Muscle of leg (tissue), 11 donors: ENCODE data around the gene SP2. TPM values are rescaled to one million over a fixed set of nuclear protein-coding genes. Genes with fewer than 3 reads are reported as not detected.
A peak's percentile ranks its signal among the peaks of the same experiment; 100 is the strongest.

Source experiments
- DNase-seq: peaks from one replicate; pipeline ENCODE4 v3.0.0; 2013
- H3K27ac ChIP-seq: one replicate; pipeline ENCODE4 v1.5.1; 2013; ENCODE audit warnings: mild to moderate bottlenecking, low read length, control low read depth
- H3K27me3 ChIP-seq: one replicate; pipeline ENCODE4 v1.6.1; 2013; ENCODE audit warnings: low read length; ENCODE audit not compliant: control insufficient read depth, insufficient read depth
- H3K36me3 ChIP-seq: one replicate; pipeline ENCODE4 v1.6.1; 2013; ENCODE audit warnings: low read length; ENCODE audit not compliant: control insufficient read depth, insufficient read depth
- H3K4me1 ChIP-seq: one replicate; pipeline ENCODE4 v1.6.1; 2013; ENCODE audit warnings: low read length; ENCODE audit not compliant: control insufficient read depth, insufficient read depth
- H3K4me3 ChIP-seq: one replicate; pipeline ENCODE4 v1.5.1; 2013; ENCODE audit warnings: low read length, control low read depth
- H3K9me3 ChIP-seq: replicated peaks from 2 replicates; pipeline ENCODE4 v1.6.1; 2013; ENCODE audit warnings: low read depth, low read length; ENCODE audit not compliant: control insufficient read depth
- WGBS: methylation state at CpG from one replicate; pipeline ENCODE4 v1.1.5; 2013; ENCODE audit warnings: missing lambda C conversion rate; ENCODE audit not compliant: insufficient coverage; 5-methylcytosine and 5-hydroxymethylcytosine counted together
- polyA plus RNA-seq, 8 donors: library from polyadenylated mRNA; unstranded; fragments of 120-200 nt; gene quantifications; one replicate each; pipeline versions ENCODE4 v1.2.1 to v1.2.3, GENCODE V29; 2013; ENCODE audit warnings: inconsistent platforms in 1 of 8, low replicate concordance in 1 of 8; ENCODE audit not compliant: insufficient read length in 8 of 8, insufficient read depth in 1 of 8
- total RNA-seq: library from RNA; stranded (reverse); fragments of 120-200 nt; gene quantifications from one replicate; pipeline ENCODE4 v1.2.4, GENCODE V29; 2013

SP2 gene
- total and polyA plus RNA-seq, 9 donors: 2.0 to 19.5 (median 16.0) TPM

DNA sequence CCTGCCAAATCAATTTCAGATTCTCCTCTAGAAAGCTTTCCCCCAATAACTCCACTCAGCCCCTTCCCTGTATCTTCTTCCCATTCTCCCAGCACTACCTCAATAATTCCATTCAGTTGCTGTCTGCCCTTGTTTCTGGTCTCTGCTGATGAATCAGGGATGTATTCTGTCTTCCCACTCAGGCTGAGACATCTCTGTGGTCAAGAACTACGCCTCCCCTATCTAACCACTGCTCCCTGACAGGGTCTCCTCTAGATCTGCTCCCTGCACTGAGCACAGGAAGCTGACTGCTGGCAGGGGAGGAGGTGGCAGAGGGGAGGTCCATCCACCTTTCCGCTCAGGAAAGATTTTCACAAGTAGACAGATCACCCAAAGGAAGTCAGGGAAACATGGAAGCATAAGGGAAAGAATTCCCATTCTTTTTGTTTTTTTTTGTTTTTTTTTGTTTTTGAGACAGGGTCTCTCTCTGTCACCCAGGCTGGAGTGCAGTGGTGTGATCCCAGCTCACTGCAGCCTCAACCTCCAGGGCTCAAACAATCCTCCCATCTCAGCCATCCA is 16.9 kb upstream of the SP2 start:
- no peak for DNase-seq
- Histone ChIP-seq H3K36me3 (no peaks in the 10 kb centered on the region), H3K27ac (no peak overlapping the region), H3K27me3 (peaks cover 69% of the 10 kb centered on the region), H3K4me3 (no peak overlapping the region), H3K4me1 (peaks cover 10% of the 10 kb centered on the region), H3K9me3 (no peaks in the 10 kb centered on the region)
- WGBS: no CpG with 5 or more reads among the region's 2 CpGs

GRCh38 chr17:47879776-47880454 is 16.1 kb upstream of the SP2 start:
- 64% methylated on average over 4 of the region's 8 CpGs for WGBS
- H3K36me3 ChIP-seq: no peaks in the 10 kb centered on the region
- no peaks in the 10 kb centered on the region for H3K9me3 ChIP-seq
- no peak overlapping the region for H3K27ac ChIP-seq
- H3K27me3 ChIP-seq: peaks cover 69% of the 10 kb centered on the region
- no peak overlapping the region for H3K4me3 ChIP-seq
- DNase-seq: no peak
- H3K4me1 ChIP-seq: peaks cover 15% of the 10 kb centered on the region

DNA sequence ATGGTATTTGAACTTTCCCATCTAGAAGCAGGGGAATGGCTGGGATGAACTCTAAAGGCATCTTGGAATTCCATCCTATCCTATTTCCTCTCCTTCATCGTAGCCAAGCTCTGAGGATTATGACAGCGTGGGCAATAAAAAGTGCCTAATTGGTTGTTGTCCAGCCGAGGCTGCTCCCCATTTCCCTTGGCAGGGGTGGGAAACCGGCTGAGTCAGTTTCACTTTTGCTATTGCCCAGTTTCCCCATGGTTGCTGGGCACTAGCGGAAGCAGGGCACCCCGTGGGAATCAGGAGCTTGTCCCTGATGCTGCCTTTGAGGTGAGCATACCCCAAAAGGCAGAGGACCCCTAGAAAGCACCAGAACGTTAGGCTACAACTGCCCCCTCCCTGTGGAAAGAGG is 13.8 kb upstream of the SP2 start:
- H3K4me1 ChIP-seq: peaks cover 20% of the 10 kb centered on the region
- 22% methylated on average over 4 of the region's 7 CpGs for WGBS
- H3K27me3 ChIP-seq: peaks cover 60% of the 10 kb centered on the region
- H3K27ac ChIP-seq: no peak overlapping the region
- no peaks in the 10 kb centered on the region for H3K9me3 ChIP-seq
- H3K4me3 ChIP-seq: no peak overlapping the region
- no peaks in the 10 kb centered on the region for H3K36me3 ChIP-seq
- no peak for DNase-seq

DNA sequence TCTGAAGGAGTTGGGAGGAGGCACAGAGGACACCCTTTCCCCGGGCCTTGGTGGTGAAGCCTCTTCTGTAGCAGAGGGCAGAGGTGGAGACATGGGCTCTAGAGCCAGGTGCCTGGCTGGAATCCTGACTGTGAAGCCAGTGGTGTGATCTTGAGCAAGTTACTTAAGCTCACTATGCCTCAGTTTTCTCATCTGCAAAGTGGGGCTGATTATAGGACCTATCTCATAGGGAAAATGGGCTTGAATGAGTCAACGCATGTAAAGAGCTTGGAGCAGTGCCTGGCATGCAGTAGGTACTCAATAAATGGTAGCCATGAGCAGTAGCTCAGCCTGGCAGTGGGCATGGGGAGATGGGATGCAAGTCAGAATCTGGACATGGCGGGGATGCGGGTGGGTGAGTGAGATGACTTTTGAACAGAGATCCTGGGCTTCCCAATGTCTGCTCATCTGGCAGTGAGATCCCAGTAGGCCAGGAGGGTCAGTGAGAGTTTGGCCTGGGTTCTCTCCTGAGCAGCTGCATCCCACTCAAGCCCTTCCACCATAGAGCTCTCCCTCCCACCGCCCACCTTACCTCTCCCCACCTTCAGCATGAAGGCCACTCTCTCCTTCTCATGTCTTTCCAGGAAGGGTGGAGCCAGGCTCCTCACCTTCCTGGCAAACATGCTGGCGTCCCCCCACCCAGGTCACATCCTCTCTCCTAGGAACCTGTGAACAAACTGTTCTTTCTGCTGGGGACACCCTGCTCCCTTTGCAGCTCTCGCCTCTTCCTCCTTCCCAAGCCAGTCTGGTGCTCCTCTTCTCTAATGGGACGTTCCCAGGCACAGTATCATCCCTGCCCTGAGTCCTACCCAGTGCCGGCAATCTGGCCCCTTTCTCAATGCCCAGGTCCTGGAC is 13.1 kb upstream of the SP2 start:
- WGBS: 74% methylated on average over 6 of the region's 9 CpGs
- Histone ChIP-seq H3K27ac (no peak overlapping the region), H3K9me3 (no peaks in the 10 kb centered on the region), H3K4me3 (no peak overlapping the region), H3K4me1 (peaks cover 20% of the 10 kb centered on the region), H3K27me3 (peaks cover 53% of the 10 kb centered on the region), H3K36me3 (no peaks in the 10 kb centered on the region)
- no peak for DNase-seq

- Histone ChIP-seq H3K27me3 (peaks cover 44% of the 10 kb centered on the region), H3K9me3 (no peaks in the 10 kb centered on the region), H3K4me1 (peaks cover 20% of the 10 kb centered on the region), H3K36me3 (no peaks in the 10 kb centered on the region), H3K4me3 (no peak overlapping the region), H3K27ac (no peak overlapping the region)
- WGBS: 42% methylated on average over 2 of the region's 9 CpGs
- no peak for DNase-seq
Observed at GRCh38 chr17:47883589-47884426, 12.2 kb upstream of the SP2 start.

- 0% methylated on average over 1 of the region's 5 CpGs for WGBS
- Histone ChIP-seq H3K36me3 (no peaks in the 10 kb centered on the region), H3K27me3 (peaks cover 38% of the 10 kb centered on the region), H3K9me3 (no peaks in the 10 kb centered on the region), H3K4me1 (peaks cover 20% of the 10 kb centered on the region), H3K27ac (no peak overlapping the region), H3K4me3 (no peak overlapping the region)
- no peak for DNase-seq
Observed at GRCh38 chr17:47884427-47884740, 11.7 kb upstream of the SP2 start.

GRCh38 chr17:47884905-47885730 is 10.9 kb upstream of the SP2 start:
- no peak overlapping the region for H3K4me3 ChIP-seq
- DNase-seq: no peak
- H3K27ac ChIP-seq: no peak overlapping the region
- no peaks in the 10 kb centered on the region for H3K36me3 ChIP-seq
- peaks cover 34% of the 10 kb centered on the region for H3K27me3 ChIP-seq
- H3K4me1 ChIP-seq: peaks cover 20% of the 10 kb centered on the region
- 52% methylated on average over 3 of the region's 11 CpGs for WGBS
- no peaks in the 10 kb centered on the region for H3K9me3 ChIP-seq

GRCh38 chr17:47888293-47888692 is 7.7 kb upstream of the SP2 start:
- H3K27me3 ChIP-seq: peaks cover 21% of the 10 kb centered on the region
- no peak overlapping the region for H3K4me3 ChIP-seq
- no CpG with 5 or more reads among the region's 6 CpGs for WGBS
- H3K36me3 ChIP-seq: no peaks in the 10 kb centered on the region
- no peak for DNase-seq
- no peak overlapping the region for H3K27ac ChIP-seq
- no peaks in the 10 kb centered on the region for H3K9me3 ChIP-seq
- peaks cover 15% of the 10 kb centered on the region for H3K4me1 ChIP-seq

GRCh38 chr17:47889734-47890529 is 6.1 kb upstream of the SP2 start:
- H3K36me3 ChIP-seq: peaks cover 2% of the 10 kb centered on the region
- no peak overlapping the region for H3K27ac ChIP-seq
- WGBS: 41% methylated on average over 6 of the region's 11 CpGs
- no peaks in the 10 kb centered on the region for H3K9me3 ChIP-seq
- peaks cover 9% of the 10 kb centered on the region for H3K4me1 ChIP-seq
- H3K27me3 ChIP-seq: peaks cover 7% of the 10 kb centered on the region
- peak; percentile 85 for DNase-seq
- H3K4me3 ChIP-seq: no peak overlapping the region
